T-helper 1 cell treated with Interleukin-12 subunit alpha and Interleukin-12 subunit beta and Interleukin-4 antibody, amounts not matched to agents 30 μg/mL and 1 μg/mL, for 36 hours (primary cell): ENCODE results near the gene ANXA8.
"Not testable (repeated sequence)": the region's sequence is repeated elsewhere in the genome, so short reads cannot be mapped to it uniquely, and the experiment has no call there.

Experiments used
- H3K27ac Mint-ChIP-seq: one replicate; pipeline ENCODE4 v1.8.0; 2021; ENCODE audit warnings: mild to moderate bottlenecking, mixed read lengths
- H3K27me3 Mint-ChIP-seq: one replicate; pipeline ENCODE4 v1.8.0; 2021; ENCODE audit warnings: low read depth, mixed read lengths
- H3K36me3 Mint-ChIP-seq: one replicate; pipeline ENCODE4 v1.8.0; 2021; ENCODE audit warnings: low read depth, mixed read lengths
- H3K4me1 Mint-ChIP-seq: one replicate; pipeline ENCODE4 v1.8.0; 2021; ENCODE audit warnings: low read depth, mixed read lengths
- H3K4me3 Mint-ChIP-seq: one replicate; pipeline ENCODE4 v1.8.0; 2021; ENCODE audit warnings: mild to moderate bottlenecking, moderate library complexity, mixed read lengths
- H3K9me3 Mint-ChIP-seq: one replicate; pipeline ENCODE4 v1.8.0; 2021; ENCODE audit warnings: mixed read lengths

Gene ANXA8, protein sequence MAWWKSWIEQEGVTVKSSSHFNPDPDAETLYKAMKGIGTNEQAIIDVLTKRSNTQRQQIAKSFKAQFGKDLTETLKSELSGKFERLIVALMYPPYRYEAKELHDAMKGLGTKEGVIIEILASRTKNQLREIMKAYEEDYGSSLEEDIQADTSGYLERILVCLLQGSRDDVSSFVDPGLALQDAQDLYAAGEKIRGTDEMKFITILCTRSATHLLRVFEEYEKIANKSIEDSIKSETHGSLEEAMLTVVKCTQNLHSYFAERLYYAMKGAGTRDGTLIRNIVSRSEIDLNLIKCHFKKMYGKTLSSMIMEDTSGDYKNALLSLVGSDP

DNA sequence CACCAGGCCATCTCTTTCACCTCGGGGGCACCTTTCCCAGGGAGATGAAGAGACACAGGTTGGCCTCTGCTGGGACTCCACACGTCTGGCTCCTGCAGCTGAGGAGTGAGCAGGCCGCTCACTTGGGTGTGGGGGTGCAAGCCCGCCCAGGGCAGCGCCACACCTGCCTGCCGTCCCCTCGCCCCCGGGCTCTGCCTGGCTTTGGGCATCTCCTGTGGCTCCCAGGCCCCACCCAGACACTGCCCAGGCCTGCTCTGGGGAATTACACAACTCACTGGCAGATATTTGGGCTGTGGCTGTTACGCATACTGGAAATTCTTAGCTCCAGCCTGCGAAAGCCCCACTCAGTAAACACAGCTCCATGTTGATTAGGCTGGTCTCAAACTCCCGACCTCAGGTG is at the start of gene ANXA8:
ANXA8 (minus strand) TSS at position 193 of the 400 bp plus-strand sequence; CDS start at position 11, 182 bp downstream.
- H3K36me3 Mint-ChIP-seq, H3K4me1 Mint-ChIP-seq, H3K27me3 Mint-ChIP-seq, H3K4me3 Mint-ChIP-seq, H3K9me3 Mint-ChIP-seq, H3K27ac Mint-ChIP-seq: not testable (repeated sequence)

DNA sequence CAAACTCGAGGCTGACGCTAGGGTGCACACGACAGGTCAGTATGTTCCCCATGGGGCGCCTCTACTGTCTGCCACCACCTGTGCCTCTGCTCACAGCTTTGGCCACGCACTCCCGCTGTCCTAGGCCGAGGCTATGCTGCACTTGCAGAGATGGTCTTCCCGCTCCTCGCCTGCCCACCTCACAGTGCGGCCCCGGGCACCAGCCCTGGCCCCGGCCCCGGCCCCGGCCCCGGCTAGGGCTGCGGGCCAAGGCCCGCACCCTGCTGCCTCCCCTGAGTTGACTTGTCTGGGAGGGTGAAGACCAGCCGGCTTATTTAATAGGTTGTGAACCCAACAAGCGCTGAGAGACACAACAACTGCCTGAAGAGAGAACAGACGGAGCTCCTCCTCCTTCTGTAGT is 39.6 kb upstream of the ANXA8 start, which contains the start of gene AGAP9:
AGAP9 (minus strand) TSS at position 164 of the 400 bp plus-strand sequence; CDS start at position 52, 112 bp downstream.
- H3K27ac Mint-ChIP-seq, H3K36me3 Mint-ChIP-seq, H3K27me3 Mint-ChIP-seq, H3K9me3 Mint-ChIP-seq, H3K4me3 Mint-ChIP-seq, H3K4me1 Mint-ChIP-seq: not testable (repeated sequence)

DNA sequence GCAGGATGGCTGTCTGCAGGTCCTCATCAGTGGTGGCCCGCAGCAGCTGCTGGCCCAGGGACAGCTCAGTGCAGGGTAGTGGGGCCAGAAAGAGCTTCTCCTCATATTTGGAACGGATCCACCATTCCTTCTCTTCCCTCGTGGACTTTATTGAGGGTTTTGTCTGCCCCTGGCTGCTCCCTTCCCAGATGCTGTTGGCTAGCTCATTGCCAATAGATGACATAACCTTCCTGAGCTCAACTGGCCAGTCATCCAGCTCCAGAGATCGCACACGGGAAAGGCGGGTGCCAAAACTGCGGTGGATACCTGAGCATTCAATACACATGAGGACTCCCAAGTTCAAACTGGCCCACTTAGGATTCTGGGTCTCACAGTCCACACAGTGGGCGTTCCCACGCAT is 18.4 kb upstream of the ANXA8 start:
- not testable (repeated sequence) for H3K9me3 Mint-ChIP-seq, H3K36me3 Mint-ChIP-seq, H3K4me1 Mint-ChIP-seq, H3K27ac Mint-ChIP-seq, H3K27me3 Mint-ChIP-seq, H3K4me3 Mint-ChIP-seq

DNA sequence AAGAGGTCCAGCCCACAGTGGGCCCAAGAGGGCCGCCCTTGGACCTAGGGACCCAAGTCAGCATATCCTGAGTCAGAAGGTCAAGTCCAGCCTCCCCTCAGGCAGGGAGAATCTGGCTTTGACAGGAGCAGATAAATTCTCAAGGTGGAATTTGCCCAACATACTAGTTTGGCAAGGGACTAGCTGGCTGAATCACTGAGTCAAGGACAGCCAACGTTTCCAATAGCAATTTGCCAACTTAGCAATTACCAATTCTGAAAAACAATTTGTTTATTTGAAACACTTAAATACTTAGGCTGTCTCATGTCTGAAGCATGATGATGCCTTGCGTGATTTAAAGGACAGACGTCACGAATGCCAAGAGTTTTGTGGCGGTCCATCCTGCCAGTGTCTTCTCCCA is 10.3 kb upstream of the ANXA8 start:
- H3K4me1 Mint-ChIP-seq, H3K4me3 Mint-ChIP-seq, H3K36me3 Mint-ChIP-seq, H3K9me3 Mint-ChIP-seq, H3K27ac Mint-ChIP-seq, H3K27me3 Mint-ChIP-seq: not testable (repeated sequence)

DNA sequence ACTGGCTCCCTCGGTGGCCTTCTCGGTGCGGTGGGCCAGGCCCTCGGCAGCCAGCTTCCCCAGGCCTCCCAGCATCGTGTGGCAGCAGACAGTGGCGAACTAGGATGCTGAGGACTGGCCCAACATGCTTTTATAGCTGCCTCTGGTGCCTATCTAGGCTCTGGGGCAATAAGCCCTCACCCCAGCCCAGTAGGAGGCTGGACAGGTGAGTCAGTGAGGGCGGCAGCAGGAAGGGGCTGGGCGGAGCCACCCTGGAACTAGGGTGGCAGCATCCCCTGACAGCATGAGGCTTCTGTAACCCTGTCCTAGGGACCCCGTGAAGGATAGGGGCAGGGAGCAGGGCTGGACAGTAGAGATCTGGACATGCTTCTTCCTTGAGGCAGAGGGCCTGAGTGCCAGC is 7.7 kb upstream of the ANXA8 start, which contains the start of gene FAM25G:
FAM25G (minus strand) TSS at position 101 of the 400 bp plus-strand sequence; CDS start at position 75, 26 bp downstream.
- H3K36me3 Mint-ChIP-seq, H3K27ac Mint-ChIP-seq, H3K9me3 Mint-ChIP-seq, H3K27me3 Mint-ChIP-seq, H3K4me3 Mint-ChIP-seq, H3K4me1 Mint-ChIP-seq: not testable (repeated sequence)

DNA sequence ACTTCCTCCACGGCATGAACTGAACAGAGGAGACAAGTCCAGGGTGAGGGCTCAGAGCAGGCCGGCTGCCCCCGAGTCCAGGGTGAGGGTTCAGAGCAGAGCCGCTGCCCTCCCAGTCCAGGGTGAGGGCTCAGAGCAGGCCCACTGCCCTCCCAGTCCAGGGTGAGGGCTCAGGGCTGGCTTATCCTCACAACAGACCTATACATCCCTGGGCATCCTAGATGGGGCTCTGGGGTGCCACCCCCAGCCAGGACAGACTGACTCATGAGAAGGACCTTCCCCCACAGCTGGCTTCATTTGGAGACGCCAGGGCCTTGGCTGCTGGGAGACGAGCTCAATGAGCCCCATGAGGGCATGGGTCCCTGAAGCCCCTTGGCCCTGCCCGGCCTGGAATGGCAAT is 5.7 kb upstream of the ANXA8 start:
- not testable (repeated sequence) for H3K4me3 Mint-ChIP-seq, H3K36me3 Mint-ChIP-seq, H3K9me3 Mint-ChIP-seq, H3K27ac Mint-ChIP-seq, H3K27me3 Mint-ChIP-seq, H3K4me1 Mint-ChIP-seq

DNA sequence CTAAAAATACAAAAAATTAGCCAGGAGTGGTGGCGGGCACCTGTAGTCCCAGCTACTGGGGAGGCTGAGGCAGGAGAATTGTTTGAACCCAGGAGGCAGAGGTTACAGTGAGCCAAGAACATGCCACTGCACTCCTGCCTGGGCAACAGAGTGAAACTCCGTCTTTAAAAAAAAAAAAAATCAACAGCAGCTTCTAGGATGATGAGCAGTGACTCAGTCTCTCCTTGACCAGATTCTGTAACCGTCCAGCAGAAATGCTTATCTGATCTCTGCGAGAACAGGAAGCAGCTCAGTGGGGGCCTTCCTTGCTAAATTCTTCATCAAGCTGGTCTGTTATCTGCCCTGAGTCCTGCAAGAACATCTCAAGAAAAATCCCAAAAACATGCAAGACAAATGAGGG is 2.0 kb upstream of the ANXA8 start:
- not testable (repeated sequence) for H3K4me3 Mint-ChIP-seq, H3K9me3 Mint-ChIP-seq, H3K36me3 Mint-ChIP-seq, H3K27me3 Mint-ChIP-seq, H3K27ac Mint-ChIP-seq, H3K4me1 Mint-ChIP-seq

DNA sequence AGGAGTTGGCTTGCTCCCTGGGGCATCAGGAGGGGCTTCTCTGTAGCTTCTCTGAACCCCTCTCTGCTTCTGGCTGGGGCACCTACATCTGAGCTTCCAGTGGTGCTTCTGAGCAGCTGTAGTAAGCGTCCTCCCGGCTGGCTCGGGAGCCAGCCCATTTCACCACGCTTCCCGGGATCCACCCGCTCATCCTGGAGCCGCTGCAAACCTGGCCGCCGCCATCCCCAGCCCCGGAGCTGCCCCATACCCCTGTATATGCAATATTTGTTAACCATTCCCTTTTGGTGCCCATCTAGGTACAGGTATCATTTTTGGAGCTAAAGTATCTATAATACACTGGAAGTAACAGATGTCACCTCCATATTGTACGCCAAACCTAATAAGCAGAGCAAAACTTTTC is 871 bp upstream of the ANXA8 start:
- not testable (repeated sequence) for H3K36me3 Mint-ChIP-seq, H3K4me3 Mint-ChIP-seq, H3K4me1 Mint-ChIP-seq, H3K27me3 Mint-ChIP-seq, H3K27ac Mint-ChIP-seq, H3K9me3 Mint-ChIP-seq

DNA sequence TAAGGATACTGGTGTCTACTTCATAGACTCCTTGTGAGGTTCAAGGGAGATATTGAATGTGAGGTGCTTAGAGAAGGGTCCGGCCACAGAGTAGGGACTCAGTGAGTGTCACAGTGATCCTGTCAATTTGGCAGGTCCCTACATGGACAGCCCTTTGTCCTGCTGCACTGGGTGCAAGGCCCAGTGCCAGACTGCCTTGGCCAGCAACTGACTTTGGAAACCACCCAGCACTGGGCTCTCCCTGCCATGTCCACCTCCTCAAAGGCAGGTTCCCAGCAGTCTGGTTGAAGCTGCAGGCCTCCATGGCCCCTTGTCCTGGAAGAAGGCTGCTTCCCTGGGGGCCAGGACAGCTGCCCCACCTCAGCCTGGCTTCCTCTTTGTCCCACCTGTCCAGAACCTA is 1.5 kb downstream of the ANXA8 start:
- H3K4me3 Mint-ChIP-seq, H3K27ac Mint-ChIP-seq, H3K4me1 Mint-ChIP-seq, H3K27me3 Mint-ChIP-seq, H3K9me3 Mint-ChIP-seq, H3K36me3 Mint-ChIP-seq: not testable (repeated sequence)

DNA sequence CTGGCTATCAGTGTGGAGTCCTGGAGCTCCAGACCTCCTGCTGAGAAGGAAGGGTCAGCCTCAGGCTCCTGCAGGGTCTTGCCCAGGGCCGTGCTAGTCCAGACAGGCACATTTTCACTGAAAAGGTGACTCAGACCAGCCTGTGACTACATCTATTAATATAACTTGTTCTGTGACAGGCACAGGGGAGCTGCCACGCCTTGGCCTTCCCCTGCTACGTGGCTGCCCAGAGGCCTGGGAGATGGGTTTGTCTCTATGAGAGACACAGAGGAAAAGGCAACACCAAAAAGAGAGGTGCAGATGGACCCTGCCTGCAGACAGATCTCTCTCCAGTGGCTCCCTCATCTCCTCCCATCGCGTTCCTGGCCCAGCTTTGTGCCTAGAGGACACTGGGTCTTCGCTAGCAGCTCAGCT is 2.1 kb downstream of the ANXA8 start:
- H3K36me3 Mint-ChIP-seq, H3K9me3 Mint-ChIP-seq, H3K4me1 Mint-ChIP-seq, H3K4me3 Mint-ChIP-seq, H3K27ac Mint-ChIP-seq, H3K27me3 Mint-ChIP-seq: not testable (repeated sequence)

DNA sequence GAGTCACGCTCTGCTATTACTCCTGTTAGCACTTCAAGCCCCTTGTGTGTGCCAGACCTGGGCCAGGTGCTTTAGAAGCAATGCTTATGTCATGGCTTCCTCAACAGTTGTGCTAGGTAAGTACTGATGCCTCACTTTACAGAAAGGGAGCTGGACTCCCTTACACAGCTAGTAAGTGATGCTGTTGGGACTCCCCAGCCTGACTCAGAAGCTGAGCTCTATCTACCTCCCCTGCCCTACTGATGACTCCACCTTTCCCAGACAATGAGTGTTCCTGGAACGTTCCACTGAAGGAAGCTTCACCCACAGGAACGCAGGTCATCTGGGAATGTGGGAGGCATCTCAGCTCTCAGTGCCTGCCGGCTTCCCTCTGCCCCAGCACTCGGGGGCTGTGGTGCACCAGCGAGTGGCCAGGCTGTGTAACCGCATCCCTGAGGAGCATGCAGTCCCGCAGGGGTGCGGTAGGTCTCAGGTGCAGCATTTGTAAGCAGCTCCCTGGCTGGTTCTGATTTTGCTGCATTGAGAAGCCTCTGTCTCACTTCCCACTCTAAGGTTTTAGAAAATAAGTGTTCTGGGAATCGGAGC is 2.6 kb downstream of the ANXA8 start:
- not testable (repeated sequence) for H3K36me3 Mint-ChIP-seq, H3K27me3 Mint-ChIP-seq, H3K9me3 Mint-ChIP-seq, H3K27ac Mint-ChIP-seq, H3K4me1 Mint-ChIP-seq, H3K4me3 Mint-ChIP-seq

DNA sequence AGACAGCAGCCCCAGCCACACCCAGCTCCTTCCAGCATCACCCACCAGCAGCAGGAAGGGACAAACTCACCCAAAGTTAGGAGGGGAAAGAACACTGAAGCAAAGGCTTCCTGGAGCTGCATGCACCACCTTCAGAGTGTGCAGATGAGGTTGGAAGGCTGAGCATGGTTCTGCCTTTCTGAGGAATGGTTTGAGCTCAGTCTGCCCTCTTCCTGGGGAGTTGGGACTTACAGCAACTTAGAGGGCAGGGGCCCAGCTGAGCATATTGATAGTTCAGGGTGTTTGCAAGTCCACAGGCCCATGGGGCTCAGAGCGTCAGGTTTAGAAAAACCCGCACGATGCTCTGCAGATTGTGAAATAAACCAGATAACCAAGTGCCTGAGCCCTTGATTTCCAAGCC is 3.8 kb downstream of the ANXA8 start:
- H3K4me3 Mint-ChIP-seq, H3K27me3 Mint-ChIP-seq, H3K36me3 Mint-ChIP-seq, H3K9me3 Mint-ChIP-seq, H3K27ac Mint-ChIP-seq, H3K4me1 Mint-ChIP-seq: not testable (repeated sequence)

DNA sequence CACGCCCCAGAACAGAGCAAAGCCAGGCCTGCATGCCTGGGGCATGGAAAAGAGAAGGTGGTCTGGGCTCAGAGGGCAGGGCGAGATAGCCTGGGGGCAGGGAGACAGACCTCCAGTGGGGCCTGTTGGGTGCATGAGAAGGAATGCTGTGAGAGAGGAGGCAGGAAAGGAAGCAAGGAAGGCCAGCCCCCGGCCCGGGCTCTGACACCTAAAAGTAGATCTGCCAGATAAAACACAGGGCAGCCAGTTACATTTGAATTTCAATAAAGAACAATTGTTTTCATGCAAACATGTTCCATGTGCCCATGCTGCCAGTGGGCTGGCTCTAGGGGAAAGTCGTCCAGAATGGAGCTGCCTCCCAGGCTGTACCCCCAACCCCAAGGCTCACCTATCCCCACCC is 5.8 kb downstream of the ANXA8 start:
- H3K9me3 Mint-ChIP-seq, H3K4me1 Mint-ChIP-seq, H3K27ac Mint-ChIP-seq, H3K27me3 Mint-ChIP-seq, H3K4me3 Mint-ChIP-seq, H3K36me3 Mint-ChIP-seq: not testable (repeated sequence)

DNA sequence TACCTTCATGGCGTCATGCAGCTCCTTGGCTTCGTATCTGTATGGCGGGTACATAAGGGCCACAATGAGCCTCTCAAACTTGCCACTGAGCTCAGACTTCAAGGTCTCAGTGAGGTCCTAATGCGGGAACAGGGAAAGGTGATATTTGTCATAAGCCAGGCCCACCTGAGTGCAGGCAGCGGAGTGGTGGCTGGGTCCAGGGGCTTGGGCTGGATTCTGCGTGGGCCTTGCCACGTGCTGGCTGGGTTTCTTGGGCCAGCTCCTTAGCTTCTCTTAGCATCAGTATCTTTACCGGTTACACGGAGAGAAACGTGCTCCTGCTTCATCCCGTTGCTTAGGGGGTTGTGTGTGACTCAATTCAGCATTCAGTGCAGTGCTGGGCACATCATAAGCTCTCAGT is 6.8 kb downstream of the ANXA8 start:
- not testable (repeated sequence) for H3K36me3 Mint-ChIP-seq, H3K27ac Mint-ChIP-seq, H3K4me3 Mint-ChIP-seq, H3K4me1 Mint-ChIP-seq, H3K9me3 Mint-ChIP-seq, H3K27me3 Mint-ChIP-seq

DNA sequence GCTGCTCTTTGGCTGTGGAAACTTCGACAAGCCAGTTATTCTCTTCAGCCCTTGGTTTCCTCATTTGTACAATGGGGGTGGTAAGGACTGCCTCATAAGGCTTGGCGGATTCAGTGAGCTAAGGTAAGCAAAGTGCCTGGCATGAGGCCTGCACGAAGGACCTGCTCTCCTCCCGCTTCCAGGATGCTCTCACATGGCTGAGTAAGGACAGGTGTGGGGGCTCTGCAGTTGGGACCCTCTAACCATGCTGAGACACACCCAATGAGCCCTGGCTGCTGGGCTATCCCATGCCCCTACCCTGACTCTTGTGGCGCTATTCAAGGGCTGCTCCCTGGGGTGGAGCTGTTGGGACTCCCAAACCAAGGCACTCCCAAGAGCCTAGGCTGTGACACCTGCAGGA is 8.8 kb downstream of the ANXA8 start:
- H3K27me3 Mint-ChIP-seq, H3K36me3 Mint-ChIP-seq, H3K4me3 Mint-ChIP-seq, H3K4me1 Mint-ChIP-seq, H3K9me3 Mint-ChIP-seq, H3K27ac Mint-ChIP-seq: not testable (repeated sequence)

DNA sequence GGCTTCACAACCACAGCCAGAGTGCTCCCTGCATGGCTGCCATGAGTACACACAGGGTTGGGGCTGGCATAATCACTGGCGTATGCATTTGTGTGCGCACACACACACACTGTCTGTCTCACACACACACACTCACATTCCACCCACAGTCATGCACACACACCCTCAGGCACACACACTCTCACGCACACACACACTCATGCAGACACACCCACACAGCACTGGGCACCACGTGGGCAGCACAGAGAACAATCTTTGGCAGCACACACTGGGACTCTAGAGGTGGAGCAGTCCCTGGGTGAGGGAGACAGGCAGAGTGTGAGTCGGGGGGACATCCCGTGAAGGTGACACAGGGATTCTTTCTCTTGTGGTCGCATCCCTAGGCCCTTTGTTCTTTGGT is 10.4 kb downstream of the ANXA8 start:
- H3K9me3 Mint-ChIP-seq, H3K4me3 Mint-ChIP-seq, H3K27me3 Mint-ChIP-seq, H3K36me3 Mint-ChIP-seq, H3K27ac Mint-ChIP-seq, H3K4me1 Mint-ChIP-seq: not testable (repeated sequence)
